Measurements from ENCODE around the gene MIR17HG. TPM values are rescaled to one million over a fixed set of nuclear protein-coding genes. Genes with fewer than 3 reads are reported as not detected.

Gene MIR17HG
- total RNA-seq, 1 donor from 2014 or later: 19.2 TPM

GRCh38 chr13:91328726-91329125 lies 18.8 kb upstream of the MIR17HG start:
- H3K27me3 ChIP-seq (ENCODE audit: control insufficient read depth, insufficient read depth, low read length): no peaks in the 10 kb centered on the region
- TF ChIP-seq CTCF (IDR thresholded peaks at IDR 0.05; ENCODE audit: insufficient read depth, low read length, severe bottlenecking): no peak
- FAIRE-seq: no peak
- H3K4me3 ChIP-seq (ENCODE audit: low read depth, low read length): no peak overlapping the region
- DNase-seq (ENCODE audit: low read depth): no peak
- H3K36me3 ChIP-seq (ENCODE audit: control insufficient read depth, insufficient read depth, low read length): no peaks in the 10 kb centered on the region

GRCh38 chr13:91329733-91330132 lies 17.8 kb upstream of the MIR17HG start:
- DNase-seq (ENCODE audit: low read depth) (no peak), FAIRE-seq (no peak)
- Histone ChIP-seq H3K4me3 (ENCODE audit: low read depth, low read length) (no peak overlapping the region), H3K36me3 (ENCODE audit: control insufficient read depth, insufficient read depth, low read length) (no peaks in the 10 kb centered on the region), H3K27me3 (ENCODE audit: control insufficient read depth, insufficient read depth, low read length) (no peaks in the 10 kb centered on the region)
- TF ChIP-seq CTCF (IDR thresholded peaks at IDR 0.05; ENCODE audit: insufficient read depth, low read length, severe bottlenecking): no peak

- FAIRE-seq (no peak), DNase-seq (ENCODE audit: low read depth) (no peak)
- H3K36me3 ChIP-seq (ENCODE audit: control insufficient read depth, insufficient read depth, low read length): no peaks in the 10 kb centered on the region
- no peak for TF ChIP-seq CTCF (IDR thresholded peaks at IDR 0.05; ENCODE audit: insufficient read depth, low read length, severe bottlenecking)
- H3K4me3 ChIP-seq (ENCODE audit: low read depth, low read length): no peak overlapping the region
- no peaks in the 10 kb centered on the region for H3K27me3 ChIP-seq (ENCODE audit: control insufficient read depth, insufficient read depth, low read length)
Observed at GRCh38 chr13:91331047-91331915, 16.2 kb upstream of the MIR17HG start.

- H3K27me3 ChIP-seq (ENCODE audit: control insufficient read depth, insufficient read depth, low read length): peaks cover 1% of the 10 kb centered on the region
- peaks cover 8% of the 10 kb centered on the region for H3K36me3 ChIP-seq (ENCODE audit: control insufficient read depth, insufficient read depth, low read length)
- FAIRE-seq (no peak), DNase-seq (ENCODE audit: low read depth) (no peak)
- no peak overlapping the region for H3K4me3 ChIP-seq (ENCODE audit: low read depth, low read length)
- TF ChIP-seq CTCF (IDR thresholded peaks at IDR 0.05; ENCODE audit: insufficient read depth, low read length, severe bottlenecking): no peak
Observed at GRCh38 chr13:91346062-91346461, 1.4 kb upstream of the MIR17HG start.

GRCh38 chr13:91346850-91347201 lies 661 bp upstream of the MIR17HG start:
- Histone ChIP-seq H3K4me3 (ENCODE audit: low read depth, low read length) (peak overlapping the region; percentile 46), H3K36me3 (ENCODE audit: control insufficient read depth, insufficient read depth, low read length) (peaks cover 9% of the 10 kb centered on the region), H3K27me3 (ENCODE audit: control insufficient read depth, insufficient read depth, low read length) (peaks cover 1% of the 10 kb centered on the region)
- FAIRE-seq (no peak), DNase-seq (ENCODE audit: low read depth) (peak; percentile 34)
- TF ChIP-seq CTCF (IDR thresholded peaks at IDR 0.05; ENCODE audit: insufficient read depth, low read length, severe bottlenecking): no peak
